GM19463 (cell line): ENCODE results near the gene SPOP.
A peak's percentile ranks its signal among the peaks of the same experiment; 100 is the strongest.
"Not testable (repeated sequence)": the region's sequence is repeated elsewhere in the genome, so short reads cannot be mapped to it uniquely, and the experiment has no call there.

Experiments
- ATAC-seq: cut with Tn5 transposase; IDR thresholded peaks from one replicate; pipeline ENCODE4 v1.9.1; 2021; ENCODE audit warnings: mild to moderate bottlenecking, moderate library complexity; ENCODE audit not compliant: unreplicated experiment

Gene SPOP

DNA sequence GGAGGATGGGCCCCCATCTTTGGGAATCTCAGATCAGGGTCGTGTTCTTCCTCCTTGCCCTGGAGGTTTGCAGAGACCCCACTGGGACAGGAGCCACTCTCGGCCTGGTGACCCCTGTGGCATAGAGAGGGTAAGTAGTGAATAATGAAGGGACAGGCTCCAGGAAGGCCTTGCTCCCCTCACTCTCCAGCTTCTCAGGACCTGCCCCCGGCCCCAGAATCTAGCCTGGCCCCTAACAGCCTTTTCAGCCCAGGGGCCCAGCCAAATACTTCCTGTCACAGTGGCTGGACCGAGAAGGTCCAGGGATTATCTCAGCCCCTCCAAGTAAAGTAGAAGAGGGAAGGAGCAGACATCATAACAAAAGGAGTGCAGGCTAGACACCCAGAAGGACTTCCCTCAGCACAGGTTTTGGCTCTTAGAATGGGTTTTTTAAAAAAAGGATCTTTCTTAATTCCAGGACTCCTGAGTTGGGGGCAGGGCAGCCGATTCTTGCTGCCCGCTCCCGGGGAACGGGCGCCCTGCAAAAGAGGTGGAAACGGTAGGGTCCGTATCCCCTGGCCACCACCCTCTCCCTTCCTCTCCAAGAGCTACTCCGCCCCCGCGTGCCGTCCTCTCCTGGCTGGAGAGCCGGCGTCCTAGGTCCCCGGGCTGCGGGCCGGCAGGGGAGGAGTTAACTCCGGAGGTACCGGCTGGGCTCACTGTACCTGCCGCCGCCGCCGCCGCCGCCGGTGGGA is 102.8 kb downstream of the SPOP start:
- no peak for ATAC-seq

DNA sequence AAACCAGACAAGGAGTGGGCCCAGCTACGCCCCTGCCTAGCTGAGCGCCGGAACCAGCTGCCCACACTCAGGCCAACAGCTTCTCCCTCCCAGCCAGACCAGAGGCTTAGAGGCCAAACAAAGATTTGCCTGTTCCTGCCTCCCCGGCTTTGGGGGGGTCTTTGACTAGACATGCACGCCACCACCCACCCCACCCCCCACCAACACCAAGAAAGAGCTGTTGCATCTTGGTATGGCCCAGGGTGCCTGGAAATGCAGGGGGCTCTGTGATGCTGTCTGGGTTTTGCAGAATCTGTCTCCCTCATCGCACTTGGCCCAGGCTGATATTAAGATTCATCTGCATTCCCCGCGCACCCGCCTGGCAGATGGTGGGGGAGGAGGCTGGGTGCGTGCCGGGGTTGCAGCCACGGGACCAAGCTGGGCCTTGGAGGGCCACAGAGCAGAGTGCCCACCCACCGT is 103.5 kb downstream of the SPOP start:
- no peak for ATAC-seq

DNA sequence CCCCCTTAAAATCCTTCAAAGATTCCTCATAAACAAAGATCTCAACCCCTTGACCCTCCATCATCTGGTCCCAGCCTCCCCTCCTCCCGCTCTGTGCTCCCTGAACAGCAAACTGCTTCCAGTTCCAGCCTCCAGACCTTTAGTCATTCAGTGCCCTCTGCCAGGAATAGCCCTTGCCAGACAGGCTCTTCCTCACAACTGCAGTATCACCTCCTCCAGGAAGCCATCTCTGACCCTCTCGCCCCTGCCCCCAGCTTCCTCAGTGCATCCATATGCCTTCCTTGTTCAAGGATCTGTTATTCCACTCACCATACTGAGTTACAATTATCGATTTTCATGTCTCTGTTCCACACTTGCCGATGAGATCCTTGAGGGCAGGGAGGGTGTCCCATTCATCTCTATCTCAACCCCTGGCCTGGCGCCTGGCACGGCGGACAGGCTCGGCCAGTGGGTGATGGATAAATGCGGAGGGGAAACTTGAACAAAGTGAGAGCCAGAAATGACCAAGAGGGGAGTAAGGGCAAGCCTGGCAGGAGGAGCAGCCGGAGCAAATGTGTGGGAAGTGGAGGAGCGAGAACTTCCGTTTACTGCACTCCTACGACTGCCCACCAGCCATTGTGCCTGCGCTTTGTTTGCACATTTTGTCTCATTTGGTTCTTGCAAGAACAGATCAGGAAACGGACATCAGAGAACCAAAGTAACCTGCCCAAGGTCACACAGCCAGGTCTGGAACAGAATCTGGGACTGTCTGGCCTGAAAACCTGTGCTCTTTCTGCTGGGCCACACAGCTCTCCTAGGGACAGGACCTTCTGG is 104.2 kb downstream of the SPOP start:
- no peak for ATAC-seq

DNA sequence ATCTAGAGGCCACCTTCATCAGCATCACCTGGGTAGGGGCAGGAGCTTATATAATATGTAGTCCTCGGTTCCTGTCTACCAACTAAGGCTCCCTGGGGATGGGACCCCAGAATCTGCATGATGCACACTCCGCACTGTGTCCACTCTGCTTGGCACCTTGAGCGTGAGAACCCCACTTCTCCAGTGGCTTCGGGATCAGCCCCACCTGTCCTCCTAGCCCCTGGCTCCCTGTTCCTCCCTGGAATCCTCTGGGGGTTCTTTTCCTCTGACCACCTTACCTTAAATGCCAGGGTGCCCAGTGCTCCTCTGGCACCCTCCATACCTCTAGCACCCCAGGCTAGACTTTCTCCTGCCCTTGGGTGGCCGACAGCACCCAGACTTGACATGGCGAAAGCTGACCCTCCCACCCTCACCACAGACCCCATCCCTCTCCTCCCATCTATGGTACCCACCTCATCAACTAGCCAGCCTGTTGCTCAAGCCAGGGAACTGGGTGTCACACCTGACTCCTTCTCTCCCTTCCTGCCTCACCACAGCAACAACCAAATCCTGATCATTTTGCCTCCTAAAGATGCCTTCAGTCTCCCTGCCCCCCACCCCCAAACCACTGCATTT is 105.0 kb downstream of the SPOP start:
- no peak for ATAC-seq

DNA sequence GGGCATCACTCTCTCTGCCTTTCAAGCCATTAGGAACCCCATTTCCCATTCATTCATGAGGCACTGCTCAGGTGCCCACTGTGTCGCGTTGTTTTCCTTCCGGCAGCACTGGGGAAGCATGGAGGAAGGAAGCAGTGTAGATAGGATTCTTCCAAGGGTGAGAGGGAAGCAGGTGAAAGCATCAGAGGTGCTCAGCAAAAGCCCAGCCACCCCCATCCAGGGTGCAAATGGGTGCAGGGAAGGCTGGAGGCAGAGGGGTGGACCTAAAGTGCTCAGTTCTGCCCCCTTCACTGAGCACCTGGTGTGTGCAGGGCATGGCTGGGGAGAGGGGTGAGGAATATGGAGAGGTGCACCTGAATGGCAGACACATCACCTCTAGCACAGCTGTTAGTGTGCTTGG is 105.7 kb downstream of the SPOP start:
- ATAC-seq: no peak

DNA sequence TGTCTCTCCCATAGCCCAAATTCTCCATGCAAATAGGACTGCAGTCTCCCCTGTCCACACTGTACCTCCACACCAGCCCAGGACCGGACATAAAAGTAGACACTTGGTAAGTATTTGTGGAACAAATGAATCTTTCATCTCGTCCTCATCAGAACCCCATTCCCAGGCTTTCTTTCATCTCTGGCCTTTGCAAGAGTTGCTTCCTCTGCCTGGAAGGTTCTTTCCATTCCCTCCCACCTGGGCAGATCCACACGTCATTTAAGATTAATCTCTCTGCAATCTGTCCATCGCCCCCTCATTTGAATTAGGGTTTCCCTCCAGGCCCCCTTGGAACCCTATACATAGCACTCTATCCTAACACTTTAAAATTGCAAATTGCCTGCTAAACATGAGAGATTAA is 106.1 kb downstream of the SPOP start:
- ATAC-seq: no peak

DNA sequence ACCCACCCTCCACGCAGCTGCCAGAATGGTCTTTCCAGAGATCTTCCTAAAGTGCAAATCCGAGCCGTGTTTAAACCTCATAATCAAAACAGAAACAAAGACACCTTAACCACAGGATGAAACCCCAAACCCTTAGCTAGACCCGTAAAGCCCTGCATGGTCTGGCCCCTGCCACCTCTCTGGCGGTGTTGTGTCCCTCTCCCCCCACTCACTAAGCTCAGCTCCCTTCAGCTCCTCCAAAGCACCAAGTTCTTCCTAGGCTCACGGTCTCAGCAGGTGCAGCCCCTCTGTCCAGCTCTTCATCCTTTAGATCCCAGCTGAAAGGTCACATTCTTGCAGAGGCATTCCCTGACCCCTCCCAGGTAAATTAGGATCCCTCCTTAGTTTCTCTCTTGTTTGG is 106.6 kb downstream of the SPOP start:
- no peak for ATAC-seq

DNA sequence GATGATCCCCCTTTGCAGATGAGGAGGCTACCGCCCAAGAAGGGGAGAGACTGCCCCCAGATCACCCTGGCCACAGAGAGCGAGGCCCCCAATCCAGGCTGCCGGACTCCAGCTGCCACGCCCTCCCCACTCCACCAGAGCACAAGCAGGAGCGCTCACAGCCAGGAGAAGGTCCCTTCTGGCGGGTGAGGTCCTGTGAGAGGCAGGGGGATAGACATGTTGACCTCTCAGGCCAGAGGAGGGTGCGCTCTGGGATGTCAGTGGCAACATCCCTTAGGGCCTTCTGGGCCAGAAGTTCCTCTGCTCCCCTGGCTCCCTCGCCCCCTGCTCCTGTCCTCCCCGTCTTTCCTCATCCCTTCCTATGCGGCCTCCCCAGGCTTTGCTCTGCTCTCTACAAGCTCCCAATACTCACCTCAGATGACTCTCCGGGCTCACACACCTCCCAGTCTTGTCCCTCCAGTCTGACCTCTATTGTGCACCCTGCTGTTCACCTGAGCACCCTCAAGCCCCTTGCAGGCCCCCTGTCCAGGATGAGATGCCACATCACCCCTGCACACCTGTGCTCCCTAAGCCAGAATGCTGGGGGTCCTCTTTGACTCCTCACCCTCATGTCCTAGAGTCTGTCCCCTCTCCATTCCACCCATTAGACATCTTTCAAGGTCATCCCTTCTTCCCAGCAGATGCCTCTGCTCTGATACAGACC is 107.2 kb downstream of the SPOP start:
- no peak for ATAC-seq

DNA sequence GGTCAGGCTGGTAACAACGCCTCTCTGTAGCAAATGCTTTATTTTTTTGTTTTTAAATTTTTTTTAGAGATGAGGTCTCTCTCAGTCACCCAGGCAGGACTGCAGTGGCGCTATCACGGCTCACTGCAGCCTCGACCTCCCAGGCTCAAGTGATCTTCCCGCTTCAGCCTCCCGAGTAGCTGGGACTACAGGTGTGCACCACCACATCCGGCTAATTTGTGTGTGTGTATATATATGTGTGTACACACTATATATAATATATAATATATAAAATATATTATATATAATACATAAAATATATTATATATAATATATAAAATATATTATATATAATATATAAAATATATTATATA is 109.2 kb downstream of the SPOP start:
- ATAC-seq: not testable (repeated sequence)

DNA sequence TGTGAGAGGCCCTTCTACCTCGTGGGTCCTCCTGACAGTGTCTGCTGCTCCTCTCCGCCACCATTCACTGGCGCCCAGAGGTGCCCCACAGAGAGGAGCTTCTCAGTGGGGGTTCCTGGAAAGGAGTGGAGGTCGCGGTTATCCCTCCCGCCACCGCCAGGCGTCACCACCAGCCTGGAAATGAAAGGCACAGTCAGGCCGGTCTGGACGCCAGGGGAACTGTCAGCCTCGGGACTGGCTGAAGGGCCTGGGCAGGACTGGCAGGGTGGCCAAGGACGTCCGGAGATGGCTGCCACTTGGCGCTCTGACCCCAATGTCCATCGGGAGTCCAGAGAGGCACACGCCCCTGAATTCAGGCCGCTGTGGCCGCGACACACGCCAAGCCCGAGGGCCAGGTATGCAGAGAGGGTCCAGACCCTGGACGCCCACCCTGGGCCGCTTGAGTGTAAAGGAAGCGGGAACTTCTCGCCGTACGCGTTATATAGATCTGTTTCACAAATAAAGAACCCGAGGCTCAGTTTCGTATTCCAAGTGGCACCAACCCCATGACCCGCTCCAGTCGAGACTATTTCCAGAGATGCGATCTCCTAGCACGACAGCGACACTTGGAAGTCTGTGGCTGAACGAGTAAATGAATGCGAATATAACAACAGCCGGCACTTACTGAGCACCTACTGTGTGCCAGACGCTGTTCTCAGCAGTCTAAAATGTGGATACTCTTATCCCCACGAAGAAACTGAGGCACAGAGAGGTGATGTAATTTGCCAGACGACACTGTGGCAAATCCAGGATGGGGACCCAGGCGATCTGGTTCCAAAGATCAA is 109.8 kb downstream of the SPOP start:
- no peak for ATAC-seq

DNA sequence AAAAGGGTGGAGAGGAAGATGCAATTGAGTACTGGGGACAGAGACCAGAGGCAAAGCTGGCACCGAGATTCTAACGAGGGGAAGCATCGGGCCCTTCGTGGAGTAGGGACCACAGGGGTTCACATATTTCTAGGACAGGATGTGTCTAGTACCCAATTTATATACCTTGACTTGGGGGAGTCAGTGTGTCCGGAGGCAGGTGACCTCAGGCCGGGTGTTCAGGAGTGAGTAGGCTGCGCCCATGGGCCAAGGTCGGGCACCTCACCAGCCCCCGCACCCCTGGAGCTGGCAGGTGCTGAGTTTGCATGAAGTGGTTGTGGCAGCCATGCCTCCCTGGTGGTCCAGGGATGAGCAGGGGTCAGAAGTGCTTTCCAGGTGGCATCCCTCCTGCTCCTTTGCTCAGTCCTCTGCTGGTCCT is 110.8 kb downstream of the SPOP start:
- no peak for ATAC-seq

DNA sequence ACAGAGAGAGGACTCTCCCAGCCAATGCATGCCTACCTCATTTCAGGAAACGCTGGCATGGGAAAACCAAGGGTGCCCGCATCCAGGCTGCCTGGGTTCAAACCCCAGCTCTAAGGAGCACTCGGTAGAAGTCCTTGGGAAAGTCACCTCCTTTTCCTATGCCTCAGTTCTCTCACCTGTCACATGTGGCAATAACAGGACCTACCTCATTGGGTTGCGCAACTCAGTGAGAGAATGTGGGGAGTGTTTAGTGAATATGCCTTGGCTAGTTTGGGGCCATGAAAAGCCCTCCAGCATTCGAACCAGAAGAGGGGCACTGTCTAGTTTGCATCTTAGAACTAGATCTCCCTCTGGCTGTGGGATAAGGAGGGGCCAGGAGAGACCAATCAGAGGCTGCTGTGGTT is 111.2 kb downstream of the SPOP start:
- no peak for ATAC-seq

DNA sequence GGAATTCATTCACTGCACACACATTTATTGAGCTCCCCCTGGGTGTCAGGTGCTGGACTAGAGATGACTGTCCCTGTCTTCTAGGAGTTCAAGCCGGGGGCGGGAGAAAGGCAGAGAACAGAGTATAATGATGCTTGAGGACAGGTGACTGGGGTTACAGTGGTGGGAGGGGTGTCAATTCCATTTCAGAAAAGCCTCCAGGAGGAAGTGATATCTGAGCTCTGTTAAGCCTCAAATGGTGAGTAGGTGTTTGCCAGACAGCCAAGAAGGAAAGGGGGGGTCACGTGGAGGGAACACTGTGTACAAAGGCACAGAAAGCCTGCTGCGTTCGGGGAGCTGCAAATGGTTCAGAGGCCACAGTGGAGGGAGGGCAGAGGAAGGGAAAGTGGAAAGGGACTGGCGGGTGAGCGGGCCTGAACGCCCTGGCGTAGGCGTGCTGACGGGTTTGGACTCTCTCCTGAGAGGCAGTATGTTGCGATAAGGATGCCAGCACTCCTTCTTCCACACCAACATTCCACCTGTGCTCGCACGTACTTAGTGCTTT is 111.9 kb downstream of the SPOP start:
- no peak for ATAC-seq

DNA sequence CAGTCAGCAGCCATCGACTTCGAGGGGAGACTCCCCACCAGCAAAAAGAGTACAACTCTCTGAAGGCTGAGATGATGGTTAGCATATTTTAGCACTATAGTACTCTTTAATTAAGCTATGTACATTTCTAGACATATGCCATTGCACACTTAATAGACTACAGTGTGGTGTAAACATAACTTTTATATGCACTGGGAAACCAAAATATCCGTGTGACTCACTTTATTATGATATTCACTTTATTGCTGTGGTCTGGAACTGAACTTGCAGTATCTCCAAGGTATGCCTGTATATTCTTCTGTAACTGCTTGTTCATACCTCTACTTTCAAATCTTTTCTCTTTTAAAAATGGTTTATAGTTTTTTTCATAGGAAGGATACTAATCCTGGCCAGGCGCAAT is 113.3 kb downstream of the SPOP start:
- ATAC-seq: no peak

DNA sequence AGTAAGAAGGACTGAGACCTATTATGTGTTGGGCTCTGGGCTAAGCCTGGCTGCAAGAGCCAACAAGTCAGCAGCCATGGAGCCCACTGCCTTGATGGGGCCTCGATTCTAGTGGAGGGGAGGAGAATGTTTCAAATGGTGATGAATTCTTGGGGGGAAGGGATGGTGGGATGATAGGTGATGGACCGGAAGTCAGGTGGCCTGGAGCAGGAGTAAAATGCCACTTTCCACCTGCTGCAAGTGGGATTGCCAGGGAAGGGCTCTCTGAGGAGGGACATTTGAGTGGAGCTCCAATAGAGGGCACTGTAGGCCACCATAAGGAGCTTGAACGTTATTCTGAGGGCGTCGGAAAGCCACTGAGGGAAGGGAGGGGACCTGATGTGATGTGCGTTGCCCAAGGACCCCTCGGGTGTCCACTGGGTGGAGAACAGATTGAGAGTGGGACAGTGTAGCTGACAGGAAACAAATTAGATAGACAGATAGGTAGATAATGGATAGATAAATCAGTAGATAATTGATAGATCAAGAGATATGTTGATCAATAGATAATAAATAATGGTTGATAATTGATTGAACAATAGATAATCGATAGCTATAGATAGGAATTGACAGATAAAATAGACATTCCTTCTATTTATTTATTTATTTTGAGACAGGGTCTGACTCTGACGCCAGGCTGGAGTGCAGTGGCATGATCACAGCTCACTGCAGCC is 120.4 kb downstream of the SPOP start:
- ATAC-seq: no peak

DNA sequence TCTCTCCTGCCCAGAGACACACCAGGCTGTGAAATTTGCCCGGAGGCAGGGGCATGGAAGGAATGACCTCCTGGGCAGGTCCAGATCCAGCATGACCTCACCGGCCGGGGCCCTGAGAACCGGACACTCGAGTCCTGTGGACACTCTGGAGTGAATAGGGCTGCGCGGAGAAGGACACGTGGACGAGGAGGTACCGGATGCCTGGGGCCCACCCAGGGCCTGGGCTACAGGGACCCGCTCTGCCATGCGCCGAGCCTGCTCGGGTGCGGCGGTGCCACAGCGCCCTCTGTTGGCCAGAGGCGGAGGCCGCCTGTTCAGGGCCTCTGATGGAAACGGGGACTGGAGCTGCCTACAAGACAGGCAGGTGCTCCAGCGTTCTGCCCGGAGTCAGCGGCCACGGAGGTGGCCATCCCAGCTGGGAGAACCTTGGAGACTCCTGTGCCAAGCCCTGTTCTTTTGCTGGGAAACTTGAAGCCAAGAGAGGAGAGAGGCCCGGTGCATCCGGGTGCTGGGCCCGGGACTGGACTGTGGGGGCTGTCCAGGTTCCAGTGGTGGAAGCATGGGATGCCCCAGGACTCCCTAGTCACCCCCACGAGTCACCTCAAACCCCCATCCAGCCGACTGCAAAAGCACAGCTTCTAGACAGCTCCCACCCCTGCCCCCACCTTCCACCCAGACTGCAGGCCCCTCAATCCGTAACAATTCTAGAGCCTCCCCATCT is 121.5 kb downstream of the SPOP start:
- peak; percentile 38 for ATAC-seq

DNA sequence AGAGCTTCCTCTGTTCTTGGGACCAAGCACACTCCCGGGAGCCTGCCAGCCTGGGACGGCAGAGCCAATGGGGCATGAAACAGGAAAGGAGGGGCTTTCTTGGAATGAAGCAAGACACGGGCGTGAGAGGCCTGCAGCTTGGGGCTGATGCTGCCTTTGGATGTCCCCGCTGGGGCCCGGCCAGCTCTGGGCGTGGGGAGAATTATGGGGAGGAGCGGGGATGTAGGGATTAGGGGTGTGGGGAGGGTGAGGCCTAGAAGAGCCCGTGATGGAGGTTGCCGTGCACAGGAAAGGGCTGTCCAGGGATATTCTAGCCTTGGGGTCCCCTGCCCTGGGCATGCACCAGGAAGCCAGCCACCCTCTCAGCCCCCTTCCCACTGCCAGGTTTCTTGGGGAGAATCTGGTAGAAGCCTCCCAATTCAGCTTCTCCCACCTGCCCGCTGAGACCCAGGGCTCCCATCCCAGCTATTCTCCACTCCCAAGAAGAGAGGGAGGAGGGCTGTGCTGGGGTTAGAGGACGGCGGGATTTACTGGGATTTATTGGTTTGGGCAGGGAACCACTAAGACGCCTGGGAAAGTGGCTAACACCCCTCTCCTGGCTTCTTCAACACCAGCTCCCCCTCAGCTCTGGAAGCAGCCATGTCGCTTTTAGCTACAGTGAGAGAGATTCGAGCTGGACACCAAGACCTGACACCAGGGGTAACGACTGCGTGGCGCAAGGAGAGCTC is 122.2 kb downstream of the SPOP start:
- ATAC-seq: no peak
